K562 (cell line): ENCODE measurements around the gene VPREB3. TPM values are rescaled to one million over a fixed set of nuclear protein-coding genes. Genes with fewer than 3 reads are reported as not detected.

Source experiments
- ATAC-seq: fragments of 200-7000 bp; cut with Tn5 transposase; 3 replicates; pipeline ENCODE4 v1.9.1; 2020; ENCODE audit warnings: moderate library complexity
- BruUV-seq: library from RNA; stranded (reverse); fragments of 400-500 nt; replicated peaks from 2 replicates; lab custom pipeline; 2021; lab: Mats Ljungman, UMichigan
- CTCF ChIA-PET: fragments of 300-600 bp; formaldehyde crosslinking; extraction: SDS; loops from one replicate; lab custom pipeline; 2021; ENCODE audit warnings: low intra/inter-chr PET ratio; lab: Yijun Ruan, JAX
- POLR2A ChIA-PET: fragments of 300-600, 350-650 bp; sonication (Branson Sonifier 250); formaldehyde crosslinking; extraction: SDS; loops from one replicate; lab custom pipeline; 2021; ENCODE audit warnings: antibody characterized with exemption, inconsistent platforms; lab: Yijun Ruan, JAX
- DNase-seq, 4 experiments: peaks; one replicate each; pipeline versions ENCODE4 v3.0.0 to v3.0.0-alpha.2; 2011 to 2018; ENCODE audit warnings: low spot score in 3 of 4, mixed read lengths in 3 of 4; ENCODE audit errors: extremely low read depth in 1 of 4
- FAIRE-seq: peaks from 2 replicates; lab custom pipeline; 2011; peaks lifted over from hg19 to GRCh38; lab: Jason Lieb, UNC
- H2AFZ ChIP-seq: 2 replicates; pipeline ENCODE4 v1.6.0; 2011; ENCODE audit warnings: low read depth, low read length, control low read depth, inconsistent platforms
- H3K27ac ChIP-seq: fragments of 200-600 bp; 3 replicates; pipeline ENCODE4 v1.8.0; 2011; ENCODE audit warnings: low read depth, mild to moderate bottlenecking, control low read depth, inconsistent platforms, low read length, moderate library complexity, mixed read lengths; ENCODE audit errors: extremely low read depth
- H3K27me3 ChIP-seq, 2 experiments: fragments of 300-600 bp in 1 of 2; 2 replicates in 1 of 2; 3 replicates in 1 of 2; pipeline versions ENCODE4 v1.6.0 to v1.8.0; 2011; ENCODE audit warnings: inconsistent platforms in 2 of 2, low read length in 2 of 2, mild to moderate bottlenecking in 1 of 2, mixed read lengths in 1 of 2, moderate library complexity in 1 of 2; ENCODE audit not compliant: control insufficient read depth in 2 of 2, insufficient read depth in 2 of 2
- H3K36me3 ChIP-seq: fragments of 300-600 bp; 3 replicates; pipeline ENCODE4 v1.8.0; 2011; ENCODE audit warnings: mild to moderate bottlenecking, low read length, inconsistent platforms; ENCODE audit not compliant: control insufficient read depth, insufficient read depth
- H3K4me1 ChIP-seq, 2 experiments: fragments of 200-600 bp in 1 of 2; replicated peaks in 1 of 2; 2 replicates in 1 of 2; 3 replicates in 1 of 2; pipeline versions ENCODE4 v1.5.1 to v1.8.0; 2011; ENCODE audit warnings: inconsistent platforms in 2 of 2, low read length in 2 of 2, mild to moderate bottlenecking in 1 of 2, mixed read lengths in 1 of 2, moderate library complexity in 1 of 2; ENCODE audit not compliant: control insufficient read depth in 2 of 2, insufficient read depth in 2 of 2
- H3K4me2 ChIP-seq: 2 replicates; pipeline ENCODE4 v1.6.1; 2011; ENCODE audit warnings: low read length, control low read depth, inconsistent platforms, mixed read lengths; ENCODE audit not compliant: insufficient read depth
- H3K4me3 ChIP-seq: fragments of 200-600 bp; sonication (generic), shearing (Covaris generic); 2 replicates; pipeline ENCODE4 v1.5.1; 2016; ENCODE audit warnings: control low read depth, inconsistent platforms
- H3K79me2 ChIP-seq: fragments of 200-600 bp; 3 replicates; pipeline ENCODE4 v1.8.0; 2011; ENCODE audit warnings: low read length, inconsistent platforms; ENCODE audit not compliant: control insufficient read depth, insufficient read depth
- H3K9ac ChIP-seq, 2 experiments: 2 replicates each; pipeline versions ENCODE4 v1.6.0 to v1.6.1; 2011; ENCODE audit warnings: low read depth in 2 of 2, low read length in 2 of 2, control low read depth in 1 of 2, inconsistent platforms in 1 of 2, mild to moderate bottlenecking in 1 of 2, mixed read lengths in 1 of 2; ENCODE audit not compliant: insufficient read depth in 1 of 2
- H3K9me1 ChIP-seq: one replicate; pipeline ENCODE4 v1.6.0; 2011; ENCODE audit warnings: inconsistent platforms, mild to moderate bottlenecking, low read length, moderate library complexity; ENCODE audit not compliant: control insufficient read depth, insufficient read depth
- H3K9me3 ChIP-seq: replicated peaks from 2 replicates; pipeline ENCODE4 v1.5.1; 2011; ENCODE audit warnings: low read depth, low read length, inconsistent platforms; ENCODE audit not compliant: control insufficient read depth, insufficient read depth
- H4K20me1 ChIP-seq: replicated peaks from 2 replicates; pipeline ENCODE4 v1.6.1; 2011; ENCODE audit warnings: low read length, inconsistent platforms, mixed read lengths; ENCODE audit not compliant: control insufficient read depth, insufficient read depth
- CXXC5 ChIP-seq: fragments of 250-450 bp; sonication (Bioruptor Pico); IDR thresholded peaks from 2 replicates; pipeline ENCODE4 v1.8.0; 2022; ENCODE audit warnings: inconsistent platforms, mild to moderate bottlenecking, moderate library complexity
- E2F4 ChIP-seq: sonication (generic); formaldehyde crosslinking; IDR thresholded peaks from 2 replicates; pipeline ENCODE4 v1.8.0; 2022; ENCODE audit warnings: mild to moderate bottlenecking, low read depth, missing genetic modification reagents
- KAT2B ChIP-seq: IDR thresholded peaks from one replicate; pipeline ENCODE4 v1.6.1; 2012; ENCODE audit warnings: low read depth, mild to moderate bottlenecking, control low read depth, inconsistent platforms, low read length, moderate library complexity
- MBD2 ChIP-seq: sonication (generic); IDR thresholded peaks from 2 replicates; pipeline ENCODE4 v1.6.1; 2016; ENCODE audit warnings: low read depth, borderline replicate concordance
- MCM7 ChIP-seq, 2 experiments: fragments of 450-650 bp; IDR thresholded peaks; 2 replicates each; pipeline ENCODE4 v1.6.1; 2016 to 2018
- NELFE ChIP-seq: IDR thresholded peaks from 2 replicates; pipeline ENCODE4 v1.6.1; 2011; ENCODE audit warnings: mild to moderate bottlenecking; ENCODE audit not compliant: insufficient read depth, insufficient read length
- PHB2 ChIP-seq: fragments of 450-650 bp; IDR thresholded peaks from 2 replicates; pipeline ENCODE4 v1.6.1; 2017; ENCODE audit warnings: low read depth
- PHF20 ChIP-seq: fragments of 450-650 bp; IDR thresholded peaks from 2 replicates; pipeline ENCODE4 v1.6.1; 2018; ENCODE audit not compliant: partially characterized antibody
- SAFB ChIP-seq: fragments of 200-400 bp; formaldehyde crosslinking; IDR thresholded peaks from 2 replicates; pipeline ENCODE4 v1.6.1; 2017; ENCODE audit warnings: low read depth, low read length, borderline replicate concordance
- USF2 ChIP-seq: sonication (generic); formaldehyde crosslinking; IDR thresholded peaks from 2 replicates; pipeline ENCODE4 v1.5.0; 2020; ENCODE audit warnings: missing genetic modification reagents
- ZBTB8A ChIP-seq: fragments of 450-650 bp; IDR thresholded peaks from 2 replicates; pipeline ENCODE4 v1.6.1; 2018; ENCODE audit warnings: mild to moderate bottlenecking, moderate library complexity; ENCODE audit not compliant: partially characterized antibody
- WGBS: fragments of 100-300 bp; shearing (Covaris generic); methylation state at CpG from one replicate; pipeline ENCODE4 v1.1.6; 2016; ENCODE audit warnings: low coverage, mixed read lengths; ENCODE audit not compliant: insufficient coverage; ENCODE audit errors: missing lambda C conversion rate; 5-methylcytosine and 5-hydroxymethylcytosine counted together
- in situ Hi-C: fragments of 300-500 bp; cut with MboI; formaldehyde crosslinking; loops from 4 replicates; pipeline ENCODE4 v1.15.0; 2018; ENCODE audit warnings: inconsistent platforms, mixed read lengths
- intact Hi-C: fragments of 100-400 bp; cut with micrococcal nuclease; formaldehyde crosslinking; loops from 2 replicates; pipeline ENCODE4 v1.14.2; 2022
- polyA plus RNA-seq, 8 experiments: library from polyadenylated mRNA; depleted of rRNA in 4 of 8; stranded (reverse) in 5 of 8; unstranded in 3 of 8; fragments of >200 nt; fragmentation: Nextera tagmentation in 2 of 8; fragmentation: Illumina TruSeq in 1 of 8; extraction: Ambion mirVana in 2 of 8; extraction: Trizol in 1 of 8; gene quantifications; 2 replicates each; pipeline versions ENCODE4 v1.2.1 to v1.2.3, GENCODE V29; 2011 to 2014; ENCODE audit warnings: inconsistent platforms in 1 of 8, missing spikeins in 1 of 8
- total RNA-seq, 7 experiments: library from RNA; depleted of rRNA in 6 of 7; stranded (reverse); fragments of >200 nt in 6 of 7; fragmentation: Illumina TruSeq in 2 of 7; extraction: Trizol in 2 of 7; gene quantifications; 2 replicates each; pipeline versions ENCODE4 v1.2.1 to v1.2.3, GENCODE V29; 2011 to 2021; ENCODE audit warnings: low replicate concordance in 1 of 7

VPREB3 gene
- total and polyA plus RNA-seq, 9 of the 15 experiments (the other 6 are each of a cell fraction or from before 2014, with no cell fraction given) = 0.14 to 0.71 (median 0.20) TPM; not detected in 6

- POLR2A ChIA-PET = interaction anchor here (1.1 to 1.7 kb wide), 3 partner anchors 11 to 43 kb away, joined by 3 to 6 read pairs (median 3); no protein-coding TSS in a partner anchor
- Histone ChIP-seq H3K4me1 (peaks cover 15 to 23% of the 10 kb centered on the region in 2 experiments; a peak in 4 of 5 replicates), H3K27me3 (no peaks in the 10 kb centered on the region), H3K9me3 (no peaks in the 10 kb centered on the region), H4K20me1 (peaks cover 10% of the 10 kb centered on the region), H3K36me3 (peaks cover 17% of the 10 kb centered on the region; the same call in 2 of the 3 replicates), H3K9me1 (no peaks in the 10 kb centered on the region), H3K9ac (peak overlapping the region; percentile 92 to 96), H3K79me2 (peaks cover 37% of the 10 kb centered on the region), H2AFZ (peak overlapping the region; percentile 96), H3K4me2 (peak overlapping the region; percentile 96), H3K4me3 (peak overlapping the region; percentile 88), H3K27ac (peak overlapping the region; percentile 99)
- TF ChIP-seq SAFB (no peak), PHB2 (no peak), ZBTB8A (no peak), KAT2B (no peak), E2F4 (no peak), CXXC5 (CRISPR knock-in tag) (no peak), MCM7 (IDR thresholded peaks at IDR 0.05) (no peak), PHF20 (no peak), NELFE (no peak), USF2 (no peak), MBD2 (no peak)
- intact Hi-C loops (no loop called here), in situ Hi-C loops (no loop called here)
- BruUV-seq = TSS peak; percentile 86
- ATAC-seq (no peak), DNase-seq (no peak), FAIRE-seq (no peak)
- 46% methylated on average over 7 of the region's 9 CpGs for WGBS
- CTCF ChIA-PET = no interaction called here
These were observed 32.1 kb upstream of the VPREB3 start for GRCh38 chr22:23786261-23786710.
